GM21619 (cell line): ENCODE data around the gene CELF2.

ENCODE experiments used
- ATAC-seq: cut with Tn5 transposase; IDR thresholded peaks from one replicate; pipeline ENCODE4 v1.9.1; 2021; ENCODE audit not compliant: unreplicated experiment

CELF2 gene

GRCh38 chr10:11317936-11318670, 300.4 kb downstream of the CELF2 start:
- ATAC-seq, result no peak

GRCh38 chr10:11318826-11319598, 301.3 kb downstream of the CELF2 start:
- ATAC-seq, result no peak

- no peak for ATAC-seq
Measured at GRCh38 chr10:11319990-11320602, 302.4 kb downstream of the CELF2 start.

GRCh38 chr10:11320809-11321520, 303.3 kb downstream of the CELF2 start:
- ATAC-seq, result no peak

- ATAC-seq, result peak; percentile 42
Measured at GRCh38 chr10:11322698-11323097, 305.0 kb downstream of the CELF2 start.

GRCh38 chr10:11324761-11325321, 307.2 kb downstream of the CELF2 start:
- ATAC-seq, result no peak

GRCh38 chr10:11325817-11326216, 308.1 kb downstream of the CELF2 start:
- no peak for ATAC-seq

- no peak for ATAC-seq
Measured at GRCh38 chr10:11326241-11326640, 308.6 kb downstream of the CELF2 start.

GRCh38 chr10:11326913-11327616, 309.4 kb downstream of the CELF2 start:
- no peak for ATAC-seq

- no peak for ATAC-seq
Measured at GRCh38 chr10:11328264-11329061, 310.8 kb downstream of the CELF2 start.

GRCh38 chr10:11329062-11329673, 311.5 kb downstream of the CELF2 start:
- ATAC-seq, result no peak

- no peak for ATAC-seq
Measured at GRCh38 chr10:11330383-11331045, 312.8 kb downstream of the CELF2 start.

GRCh38 chr10:11331046-11331577, 313.4 kb downstream of the CELF2 start:
- ATAC-seq, result no peak

- no peak for ATAC-seq
Measured at GRCh38 chr10:11331726-11332125, 314.1 kb downstream of the CELF2 start.

- no peak for ATAC-seq
Measured at GRCh38 chr10:11332846-11333245, 315.2 kb downstream of the CELF2 start.

- no peak for ATAC-seq
Measured at GRCh38 chr10:11334436-11334835, 316.8 kb downstream of the CELF2 start.

- no peak for ATAC-seq
Measured at GRCh38 chr10:11335167-11335652, 317.5 kb downstream of the CELF2 start.

GRCh38 chr10:11335881-11336430, 318.3 kb downstream of the CELF2 start:
- no peak for ATAC-seq
